ENCODE measurements around the gene SPDEF.

GRCh38 chr6:34587325-34587724 is 31.2 kb upstream of the SPDEF start:
- TF ChIP-seq CTCF (IDR thresholded peaks at IDR 0.05; ENCODE audit: low read length) (no peak), EZH2 (IDR thresholded peaks at IDR 0.05; ENCODE audit: borderline replicate concordance, low read length) (no peak)
